Mesenchymal stem cell (in vitro differentiated cells and primary cell): ENCODE results near the gene CGB5.

ENCODE experiments used
- DNase-seq: peaks from one replicate; pipeline ENCODE4 v3.0.0-alpha.2; 2013
- H2AFZ ChIP-seq: one replicate; pipeline ENCODE4 v1.6.1; 2013; ENCODE audit warnings: low read depth, mild to moderate bottlenecking, control low read depth, inconsistent platforms, low read length, moderate library complexity
- H2AK5ac ChIP-seq: 2 replicates; pipeline ENCODE4 v1.6.1; 2013; ENCODE audit warnings: low read length, moderate library complexity, mild to moderate bottlenecking, inconsistent platforms; ENCODE audit not compliant: severe bottlenecking
- H2BK120ac ChIP-seq: one replicate; pipeline ENCODE4 v1.6.1; 2013; ENCODE audit warnings: low read depth, mild to moderate bottlenecking, inconsistent platforms, low read length, moderate library complexity
- H2BK12ac ChIP-seq, 2 experiments: one replicate each; pipeline ENCODE4 v1.6.1; 2013; ENCODE audit warnings: inconsistent platforms in 2 of 2, low read length in 2 of 2, mild to moderate bottlenecking in 2 of 2, moderate library complexity in 2 of 2, control low read depth in 1 of 2
- H2BK15ac ChIP-seq: one replicate; pipeline ENCODE4 v1.6.1; 2013; ENCODE audit warnings: mild to moderate bottlenecking, low read depth, inconsistent platforms; ENCODE audit not compliant: poor library complexity, severe bottlenecking
- H2BK5ac ChIP-seq: 2 replicates; pipeline ENCODE4 v1.6.1; 2013; ENCODE audit warnings: low read depth, mild to moderate bottlenecking, low read length, control low read depth, inconsistent platforms; ENCODE audit not compliant: poor library complexity, severe bottlenecking
- H3K14ac ChIP-seq, 2 experiments: one replicate each; pipeline ENCODE4 v1.6.1; 2013; ENCODE audit warnings: inconsistent platforms in 2 of 2, low read length in 2 of 2, control low read depth in 1 of 2, mild to moderate bottlenecking in 1 of 2, moderate library complexity in 1 of 2
- H3K18ac ChIP-seq, 2 experiments: one replicate each; pipeline ENCODE4 v1.6.1; 2013; ENCODE audit warnings: inconsistent platforms in 2 of 2, low read length in 2 of 2, control low read depth in 1 of 2, low read depth in 1 of 2, mild to moderate bottlenecking in 1 of 2
- H3K23ac ChIP-seq, 2 experiments: one replicate each; pipeline ENCODE4 v1.6.1; 2013; ENCODE audit warnings: inconsistent platforms in 2 of 2, low read length in 2 of 2, mild to moderate bottlenecking in 2 of 2, moderate library complexity in 2 of 2, control low read depth in 1 of 2
- H3K27ac ChIP-seq: 2 replicates; pipeline ENCODE4 v1.5.1; 2013; ENCODE audit warnings: mild to moderate bottlenecking, moderate library complexity, low read length, control low read depth, inconsistent platforms; ENCODE audit not compliant: poor library complexity, severe bottlenecking
- H3K27me3 ChIP-seq, 2 experiments: 2 replicates each; pipeline versions ENCODE4 v1.6.1 to v1.7.0; 2013; ENCODE audit warnings: low read length in 2 of 2, mild to moderate bottlenecking in 2 of 2, moderate library complexity in 2 of 2, control low read depth in 1 of 2, inconsistent platforms in 1 of 2; ENCODE audit not compliant: control insufficient read depth in 1 of 2, insufficient read depth in 1 of 2
- H3K36me3 ChIP-seq, 2 experiments: 2 replicates each; pipeline versions ENCODE4 v1.6.1 to v1.7.0; 2013; ENCODE audit warnings: low read length in 2 of 2, control low read depth in 1 of 2, inconsistent platforms in 1 of 2, low read depth in 1 of 2, mild to moderate bottlenecking in 1 of 2; ENCODE audit not compliant: insufficient read depth in 2 of 2, control insufficient read depth in 1 of 2
- H3K4ac ChIP-seq, 2 experiments: one replicate each; pipeline ENCODE4 v1.6.1; 2013; ENCODE audit warnings: inconsistent platforms in 2 of 2, low read length in 2 of 2, mild to moderate bottlenecking in 2 of 2, moderate library complexity in 2 of 2, control low read depth in 1 of 2, low read depth in 1 of 2
- H3K4me1 ChIP-seq: 2 replicates; pipeline ENCODE4 v1.6.1; 2013; ENCODE audit warnings: low read depth, low read length, control low read depth; ENCODE audit not compliant: control insufficient read depth, insufficient read depth
- H3K4me2 ChIP-seq: 2 replicates; pipeline ENCODE4 v1.6.1; 2013; ENCODE audit warnings: low read length, mild to moderate bottlenecking, inconsistent platforms; ENCODE audit not compliant: poor library complexity, severe bottlenecking
- H3K4me3 ChIP-seq, 2 experiments: 2 replicates each; pipeline versions ENCODE4 v1.5.1 to v1.7.0; 2013; ENCODE audit warnings: low read length in 2 of 2, mild to moderate bottlenecking in 2 of 2, control low read depth in 1 of 2, low read depth in 1 of 2; ENCODE audit not compliant: insufficient read depth in 1 of 2
- H3K79me1 ChIP-seq: replicated peaks from 2 replicates; pipeline ENCODE4 v1.6.1; 2013; ENCODE audit warnings: mild to moderate bottlenecking, control low read depth, low read length, inconsistent platforms; ENCODE audit not compliant: poor library complexity, severe bottlenecking
- H3K9ac ChIP-seq: 2 replicates; pipeline ENCODE4 v1.7.0; 2013; ENCODE audit warnings: mild to moderate bottlenecking, low read length, moderate library complexity
- H3K9me3 ChIP-seq: 2 replicates; pipeline ENCODE4 v1.7.0; 2013; ENCODE audit warnings: mild to moderate bottlenecking, low read length; ENCODE audit not compliant: control insufficient read depth
- H4K8ac ChIP-seq: one replicate; pipeline ENCODE4 v1.6.1; 2013; ENCODE audit warnings: inconsistent platforms, mild to moderate bottlenecking, low read length, moderate library complexity
- H4K91ac ChIP-seq: one replicate; pipeline ENCODE4 v1.6.1; 2013; ENCODE audit warnings: mild to moderate bottlenecking, low read length, inconsistent platforms
- WGBS: methylation state at CpG from one replicate; pipeline ENCODE4 v1.1.7; 2013; ENCODE audit warnings: mixed read lengths; 5-methylcytosine and 5-hydroxymethylcytosine counted together

Gene CGB5

DNA sequence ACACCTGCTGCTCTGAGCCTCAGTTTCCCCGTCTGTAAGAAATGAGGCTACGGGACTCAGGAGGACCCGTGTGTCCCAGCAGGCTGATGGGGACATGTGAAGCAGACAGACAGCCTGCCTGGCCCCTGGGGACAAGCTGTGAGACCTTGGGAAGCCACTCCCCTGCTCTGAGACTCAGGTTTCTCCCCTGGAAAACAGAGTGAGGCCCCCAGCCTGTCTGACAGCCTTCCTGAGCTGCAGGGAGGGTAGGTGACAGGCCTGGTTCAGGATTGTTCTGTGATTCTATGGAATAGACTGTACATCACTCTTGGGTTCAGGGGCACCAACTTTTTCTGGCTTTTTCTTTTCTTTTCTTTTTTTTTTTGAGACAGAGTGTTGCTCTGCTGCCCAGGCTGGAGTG is 23.9 kb downstream of the CGB5 start:
- no peak overlapping the region for H2BK15ac ChIP-seq
- no peak overlapping the region for H2BK120ac ChIP-seq
- no peak overlapping the region for H3K23ac ChIP-seq
- no peak overlapping the region for H3K4me2 ChIP-seq
- no peaks in the 10 kb centered on the region for H3K79me1 ChIP-seq
- peaks cover 22% of the 10 kb centered on the region for H3K4me1 ChIP-seq
- 68% methylated on average over 3 of the region's 3 CpGs for WGBS
- H3K27me3 ChIP-seq: peaks cover 81 to 86% of the 10 kb centered on the region in 2 experiments
- H3K14ac ChIP-seq: no peak overlapping the region
- H2AK5ac ChIP-seq: no peak overlapping the region
- H2AFZ ChIP-seq: no peak overlapping the region
- DNase-seq: no peak
- no peak overlapping the region for H4K91ac ChIP-seq
- H3K4ac ChIP-seq: no peak overlapping the region
- H4K8ac ChIP-seq: no peak overlapping the region
- H3K27ac ChIP-seq: no peak overlapping the region
- no peak overlapping the region for H3K18ac ChIP-seq
- H3K36me3 ChIP-seq: no peaks in the 10 kb centered on the region
- H2BK12ac ChIP-seq: no peak overlapping the region
- no peak overlapping the region for H2BK5ac ChIP-seq
- H3K9ac ChIP-seq: no peak overlapping the region
- no peak overlapping the region for H3K4me3 ChIP-seq
- H3K9me3 ChIP-seq: peaks cover 5% of the 10 kb centered on the region

- Histone ChIP-seq H3K18ac (no peak overlapping the region), H2AK5ac (no peak overlapping the region), H3K9ac (no peak overlapping the region), H3K14ac (no peak overlapping the region), H2BK15ac (no peak overlapping the region), H3K36me3 (no peaks in the 10 kb centered on the region), H3K79me1 (no peaks in the 10 kb centered on the region), H3K4me2 (no peak overlapping the region), H2BK12ac (no peak overlapping the region), H4K91ac (no peak overlapping the region), H2BK5ac (no peak overlapping the region), H3K27me3 (peaks cover 86% of the 10 kb centered on the region in 2 experiments), H2BK120ac (no peak overlapping the region), H3K4me3 (no peak overlapping the region), H3K23ac (no peak overlapping the region), H4K8ac (no peak overlapping the region), H2AFZ (no peak overlapping the region), H3K27ac (no peak overlapping the region), H3K4me1 (peaks cover 23% of the 10 kb centered on the region), H3K9me3 (peaks cover 5% of the 10 kb centered on the region), H3K4ac (no peak overlapping the region)
- DNase-seq: no peak
- WGBS: 92% methylated on average over 9 of the region's 9 CpGs
These were observed 25.4 kb downstream of the CGB5 start for GRCh38 chr19:49069026-49069425.

DNA sequence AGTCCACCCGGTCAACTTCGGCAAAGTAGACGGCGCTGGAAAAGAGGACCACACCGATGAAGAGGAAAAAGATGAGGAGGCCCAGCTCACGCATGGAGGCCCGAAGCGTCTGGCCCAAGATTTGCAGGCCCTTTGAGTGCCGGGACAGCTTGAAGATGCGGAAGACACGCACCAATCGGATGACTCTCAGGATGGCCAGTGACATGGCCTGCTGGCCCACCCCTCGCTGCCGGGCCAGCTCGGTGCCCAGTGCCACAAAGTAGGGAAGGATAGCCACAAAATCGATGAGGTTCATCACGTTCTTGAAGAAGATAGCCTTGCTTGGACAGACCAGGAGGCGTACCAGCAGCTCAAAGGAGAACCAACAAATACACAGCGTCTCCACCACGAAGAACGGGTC is 26.8 kb downstream of the CGB5 start:
- no peak overlapping the region for H3K27ac ChIP-seq
- H3K18ac ChIP-seq: no peak overlapping the region
- H4K91ac ChIP-seq: no peak overlapping the region
- H3K36me3 ChIP-seq: no peaks in the 10 kb centered on the region
- H2BK5ac ChIP-seq: no peak overlapping the region
- H3K9ac ChIP-seq: no peak overlapping the region
- no peak overlapping the region for H3K14ac ChIP-seq
- DNase-seq: no peak
- peaks cover 5% of the 10 kb centered on the region for H3K9me3 ChIP-seq
- no peak overlapping the region for H3K4me2 ChIP-seq
- H3K4me1 ChIP-seq: peaks cover 9% of the 10 kb centered on the region
- no peak overlapping the region for H2AFZ ChIP-seq
- 95% methylated on average over 21 of the region's 21 CpGs for WGBS
- H3K4me3 ChIP-seq: no peak overlapping the region
- H3K23ac ChIP-seq: no peak overlapping the region
- no peak overlapping the region for H2BK120ac ChIP-seq
- no peak overlapping the region for H2AK5ac ChIP-seq
- no peaks in the 10 kb centered on the region for H3K79me1 ChIP-seq
- H2BK12ac ChIP-seq: no peak overlapping the region
- no peak overlapping the region for H3K4ac ChIP-seq
- no peak overlapping the region for H4K8ac ChIP-seq
- peaks cover 77 to 81% of the 10 kb centered on the region in 2 experiments for H3K27me3 ChIP-seq
- H2BK15ac ChIP-seq: no peak overlapping the region

GRCh38 chr19:49071860-49072547 is 28.4 kb downstream of the CGB5 start:
- H3K36me3 ChIP-seq: no peaks in the 10 kb centered on the region
- no peak overlapping the region for H3K23ac ChIP-seq
- H3K4ac ChIP-seq: no peak overlapping the region
- no peak overlapping the region for H3K4me2 ChIP-seq
- no peak overlapping the region for H3K27ac ChIP-seq
- H3K18ac ChIP-seq: no peak overlapping the region
- H3K14ac ChIP-seq: no peak overlapping the region
- peaks cover 9% of the 10 kb centered on the region for H3K4me1 ChIP-seq
- WGBS: 44% methylated on average over 82 of the region's 93 CpGs
- H3K27me3 ChIP-seq: peaks cover 62 to 65% of the 10 kb centered on the region in 2 experiments
- H2BK12ac ChIP-seq: no peak overlapping the region
- no peak overlapping the region for H2BK5ac ChIP-seq
- H2BK120ac ChIP-seq: no peak overlapping the region
- peak overlapping the region; percentile 13 for H2BK15ac ChIP-seq
- H3K4me3 ChIP-seq: peak overlapping the region in 1 of 2 experiments; percentile 8
- no peak overlapping the region for H4K8ac ChIP-seq
- no peak overlapping the region for H3K9ac ChIP-seq
- H4K91ac ChIP-seq: no peak overlapping the region
- no peak for DNase-seq
- H2AFZ ChIP-seq: peak overlapping the region; percentile 64
- no peaks in the 10 kb centered on the region for H3K79me1 ChIP-seq
- H2AK5ac ChIP-seq: no peak overlapping the region
- H3K9me3 ChIP-seq: peaks cover 5% of the 10 kb centered on the region
